HepG2 (cell line): ENCODE data around the gene MIOS. TPM values are rescaled to one million over a fixed set of nuclear protein-coding genes. Genes with fewer than 3 reads are reported as not detected.

ENCODE experiments used
- ATAC-seq: fragments of 200-7000 bp; cut with Tn5 transposase; 3 replicates; pipeline ENCODE4 v1.9.1; 2020; ENCODE audit warnings: mild to moderate bottlenecking, moderate library complexity
- BruUV-seq: library from RNA; stranded (reverse); fragments of 400-500 nt; replicated peaks from 2 replicates; lab custom pipeline; 2021; lab: Mats Ljungman, UMichigan
- CTCF ChIA-PET: fragments of 300-600 bp; formaldehyde crosslinking; extraction: SDS; loops from one replicate; lab custom pipeline; 2021; ENCODE audit warnings: low total read pairs, inconsistent platforms, low intra/inter-chr PET ratio; lab: Yijun Ruan, JAX
- POLR2A ChIA-PET: fragments of 350-600 bp; sonication (Branson Sonifier 250); formaldehyde crosslinking; loops from one replicate; lab custom pipeline; 2020; ENCODE audit warnings: antibody characterized with exemption, inconsistent platforms; lab: Yijun Ruan, JAX
- DNase-seq: peaks from one replicate; pipeline ENCODE4 v3.0.0-alpha.2; 2015; ENCODE audit warnings: low spot score
- FAIRE-seq: peaks from 3 replicates; lab custom pipeline; 2011; peaks lifted over from hg19 to GRCh38; lab: Jason Lieb, UNC
- H2AFZ ChIP-seq: one replicate; pipeline ENCODE4 v1.6.1; 2011; ENCODE audit warnings: low read length, inconsistent platforms
- H3K27ac ChIP-seq: fragments of 300-600 bp; 3 replicates; pipeline ENCODE4 v1.8.0; 2011; ENCODE audit warnings: mixed run types, mild to moderate bottlenecking, mixed read lengths, low read length, inconsistent platforms; ENCODE audit not compliant: insufficient read depth; ENCODE audit errors: extremely low read length
- H3K27me3 ChIP-seq, 2 experiments: fragments of 200-600 bp in 1 of 2; 2 replicates in 1 of 2; 3 replicates in 1 of 2; pipeline versions ENCODE4 v1.6.0 to v1.8.0; 2011; ENCODE audit warnings: low read length in 2 of 2, mild to moderate bottlenecking in 2 of 2, moderate library complexity in 2 of 2, inconsistent platforms in 1 of 2; ENCODE audit not compliant: insufficient read depth in 2 of 2, control insufficient read depth in 1 of 2
- H3K36me3 ChIP-seq, 2 experiments: fragments of 200-600 bp in 1 of 2; replicated peaks in 1 of 2; 2 replicates in 1 of 2; 3 replicates in 1 of 2; pipeline versions ENCODE4 v1.5.1 to v1.8.0; 2011; ENCODE audit warnings: low read length in 2 of 2, inconsistent platforms in 1 of 2; ENCODE audit not compliant: insufficient read depth in 2 of 2, control insufficient read depth in 1 of 2
- H3K4me1 ChIP-seq: 2 replicates; pipeline ENCODE4 v1.5.1; 2012; ENCODE audit warnings: low read length, inconsistent platforms; ENCODE audit not compliant: insufficient read depth
- H3K4me2 ChIP-seq: 2 replicates; pipeline ENCODE4 v1.6.0; 2011; ENCODE audit warnings: low read depth, low read length, inconsistent platforms
- H3K4me3 ChIP-seq, 3 experiments: fragments of 200-600 bp in 1 of 3; sonication (generic), shearing (Covaris generic) in 1 of 3; replicated peaks in 1 of 3; 2 replicates each; pipeline ENCODE4 v1.5.1; 2011 to 2016; ENCODE audit warnings: low read length in 3 of 3, inconsistent platforms in 2 of 3, low read depth in 2 of 3, mild to moderate bottlenecking in 2 of 3, control low read depth in 1 of 3, mixed read lengths in 1 of 3; ENCODE audit not compliant: insufficient read depth in 1 of 3
- H3K79me2 ChIP-seq: one replicate; pipeline ENCODE4 v1.6.1; 2011; ENCODE audit warnings: low read length, inconsistent platforms; ENCODE audit not compliant: insufficient read depth
- H3K9ac ChIP-seq: 2 replicates; pipeline ENCODE4 v1.6.0; 2011; ENCODE audit warnings: mild to moderate bottlenecking, low read depth, low read length, inconsistent platforms; ENCODE audit not compliant: insufficient read depth
- H3K9me3 ChIP-seq: 2 replicates; pipeline ENCODE4 v1.5.1; 2012; ENCODE audit warnings: mild to moderate bottlenecking, low read length
- H4K20me1 ChIP-seq: 2 replicates; pipeline ENCODE4 v1.6.0; 2011; ENCODE audit warnings: inconsistent platforms, mild to moderate bottlenecking, low read length, moderate library complexity; ENCODE audit not compliant: insufficient read depth
- CEBPB ChIP-seq: IDR thresholded peaks from 2 replicates; pipeline ENCODE4 v1.6.1; 2011; ENCODE audit warnings: low read depth, low read length, improper control_type of control experiment, borderline replicate concordance
- E2F2 ChIP-seq: sonication (generic); formaldehyde crosslinking; IDR thresholded peaks from 2 replicates; pipeline ENCODE4 v1.4.0; 2020; ENCODE audit warnings: missing genetic modification reagents, borderline replicate concordance
- HNRNPUL1 ChIP-seq: fragments of 200-400 bp; formaldehyde crosslinking; IDR thresholded peaks from 2 replicates; pipeline ENCODE4 v1.6.1; 2017; ENCODE audit warnings: low read depth, mild to moderate bottlenecking, low read length, moderate library complexity
- MAFG ChIP-seq: sonication (generic); formaldehyde crosslinking; IDR thresholded peaks from 2 replicates; pipeline ENCODE4 v1.5.1; 2020; ENCODE audit warnings: mild to moderate bottlenecking, missing genetic modification reagents
- PRPF4 ChIP-seq: fragments of 200-400 bp; formaldehyde crosslinking; IDR thresholded peaks from 2 replicates; pipeline ENCODE4 v1.6.1; 2016; ENCODE audit warnings: low read length, low read depth; ENCODE audit not compliant: poor library complexity, severe bottlenecking
- SMARCC2 ChIP-seq: fragments of 450-650 bp; IDR thresholded peaks from 2 replicates; pipeline ENCODE4 v1.6.1; 2017; ENCODE audit warnings: antibody characterized with exemption, mild to moderate bottlenecking
- TBP ChIP-seq: sonication (generic); formaldehyde crosslinking; IDR thresholded peaks from 2 replicates; pipeline ENCODE4 v1.5.0; 2020; ENCODE audit warnings: missing genetic modification reagents
- TCF7 ChIP-seq: sonication (generic); IDR thresholded peaks from 2 replicates; pipeline ENCODE4 v1.6.1; 2016; ENCODE audit warnings: antibody characterized with exemption, low read depth
- ZFP37 ChIP-seq: sonication (generic); formaldehyde crosslinking; IDR thresholded peaks from 2 replicates; pipeline ENCODE4 v1.4.0; 2020; ENCODE audit warnings: missing genetic modification reagents, borderline replicate concordance
- ZNF101 ChIP-seq: sonication (generic); formaldehyde crosslinking; IDR thresholded peaks from 2 replicates; pipeline ENCODE4 v1.4.0; 2020; ENCODE audit warnings: mild to moderate bottlenecking, low read depth, missing genetic modification reagents, borderline replicate concordance
- ZNF18 ChIP-seq: sonication (generic); formaldehyde crosslinking; IDR thresholded peaks from 2 replicates; pipeline ENCODE4 v1.8.0; 2022; ENCODE audit warnings: mild to moderate bottlenecking, missing genetic modification reagents; ENCODE audit not compliant: insufficient replicate concordance
- ZNF24 ChIP-seq: fragments of 450-650 bp; IDR thresholded peaks from 2 replicates; pipeline ENCODE4 v1.6.1; 2017; ENCODE audit warnings: antibody characterized with exemption, mild to moderate bottlenecking
- ZNF614 ChIP-seq: IDR thresholded peaks from 2 replicates; pipeline ENCODE4 v1.6.1; 2018; ENCODE audit warnings: missing biosample characterization, missing genetic modification reagents, inconsistent platforms, borderline replicate concordance
- ZNF883 ChIP-seq: sonication (generic); formaldehyde crosslinking; IDR thresholded peaks from 2 replicates; pipeline ENCODE4 v1.5.1; 2020; ENCODE audit warnings: mild to moderate bottlenecking, missing genetic modification reagents; ENCODE audit errors: not compliant biosample characterization
- WGBS: methylation state at CpG from one replicate; pipeline ENCODE4 v1.1.6; 2017; ENCODE audit warnings: low lambda C conversion rate; 5-methylcytosine and 5-hydroxymethylcytosine counted together
- in situ Hi-C: cut with HindIII; loops from 2 replicates; pipeline ENCODE4 v1.10.0; 2017; ENCODE audit warnings: low pct_unique_long_range_greater_than_20kb; ENCODE audit not compliant: extremely low pct_ligation_motif_present
- intact Hi-C: fragments of 100-400 bp; cut with micrococcal nuclease; formaldehyde crosslinking; loops from one replicate; pipeline ENCODE4 v1.10.0; 2022; ENCODE audit not compliant: unreplicated experiment
- polyA plus RNA-seq, 8 experiments: library from polyadenylated mRNA; depleted of rRNA in 3 of 8; stranded (reverse) in 7 of 8; unstranded in 1 of 8; fragments of >200 nt; fragmentation: Illumina TruSeq in 4 of 8; extraction: Trizol in 4 of 8; gene quantifications; 2 replicates each; pipeline versions ENCODE4 v1.2.1 to v1.2.3, GENCODE V29; 2011 to 2016; ENCODE audit warnings: low read depth in 4 of 8, missing spikeins in 1 of 8, mixed read lengths in 1 of 8; ENCODE audit not compliant: insufficient read depth in 1 of 8
- total RNA-seq, 5 experiments: library from RNA; depleted of rRNA; stranded (reverse); fragments of >200 nt; fragmentation: Illumina TruSeq; extraction: Trizol; gene quantifications; 2 replicates each; pipeline ENCODE4 v1.2.3, GENCODE V29; 2016; ENCODE audit warnings: low read depth in 1 of 5
- TF ChIP-seq, protein P1 (sequence below): sonication (generic); formaldehyde crosslinking; IDR thresholded peaks from 2 replicates; pipeline ENCODE4 v1.4.0; 2020; ENCODE audit warnings: missing genetic modification reagents
- TF ChIP-seq, protein P2 (sequence below): sonication (generic); formaldehyde crosslinking; IDR thresholded peaks from 2 replicates; pipeline ENCODE4 v1.8.1; 2023; ENCODE audit warnings: mild to moderate bottlenecking, missing genetic modification reagents, borderline replicate concordance
- TF ChIP-seq, protein P3 (sequence below): sonication (generic); formaldehyde crosslinking; IDR thresholded peaks from 2 replicates; pipeline ENCODE4 v1.4.0; 2020; ENCODE audit warnings: mild to moderate bottlenecking, missing genetic modification reagents

Gene MIOS
- total and polyA plus RNA-seq, 2 of the 13 experiments (the other 11 are each of a cell fraction or from before 2014, with no cell fraction given): 15.2 to 33.5 TPM

DNA sequence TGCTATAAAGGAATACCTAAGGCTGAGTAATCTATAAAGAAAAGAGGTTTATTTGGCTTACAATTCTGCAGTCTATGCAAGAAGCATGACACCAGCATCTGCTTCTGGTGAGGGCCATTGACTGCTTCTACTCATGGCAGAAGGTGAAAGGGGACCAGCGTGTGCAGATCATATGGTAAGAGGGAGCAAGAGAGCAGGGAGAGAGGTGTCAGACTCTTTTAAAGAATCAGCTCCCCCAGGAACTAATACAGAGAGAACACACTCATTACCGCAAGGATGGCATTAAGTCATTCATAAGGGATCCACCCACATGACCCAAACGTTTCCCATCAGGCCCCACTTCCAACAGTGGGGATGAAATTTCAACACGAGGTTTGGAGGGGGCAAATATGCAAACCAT is 27.5 kb upstream of the MIOS start (continued):
- TF ChIP-seq E2F2 (CRISPR knock-in tag) (no peak), TCF7 (no peak), CEBPB (no peak), MAFG (CRISPR knock-in tag) (no peak), SMARCC2 (no peak), ZNF883 (CRISPR knock-in tag) (no peak), PRPF4 (no peak)

DNA sequence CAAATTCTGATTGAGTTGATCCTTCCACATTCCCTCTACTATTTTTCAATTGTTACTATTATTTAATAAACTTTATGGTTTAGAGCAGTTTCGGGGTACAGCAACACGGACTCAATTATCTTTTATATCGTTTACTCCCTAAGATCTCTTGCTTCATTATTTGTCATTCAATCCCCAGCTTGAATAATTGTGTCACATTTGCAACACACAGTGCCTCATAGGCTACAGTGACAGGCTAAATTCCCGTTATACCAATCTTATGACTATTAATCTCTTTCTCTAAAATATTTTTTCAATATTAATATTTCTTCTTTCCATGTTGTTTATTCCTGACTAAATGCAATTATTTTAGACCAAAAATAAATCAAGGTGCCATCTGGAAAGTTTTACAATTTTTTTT is 27.0 kb upstream of the MIOS start:
- Histone ChIP-seq H3K9ac (no peak overlapping the region), H3K27ac (no peak overlapping the region), H3K9me3 (no peaks in the 10 kb centered on the region), H3K4me2 (no peak overlapping the region), H3K27me3 (no peaks in the 10 kb centered on the region), H3K79me2 (no peaks in the 10 kb centered on the region), H3K36me3 (no peaks in the 10 kb centered on the region), H3K4me1 (peaks cover 15% of the 10 kb centered on the region), H2AFZ (no peak overlapping the region), H3K4me3 (no peak overlapping the region), H4K20me1 (no peaks in the 10 kb centered on the region)
- POLR2A ChIA-PET: no interaction called here
- in situ Hi-C loops (loop anchor here (5.0 kb wide), 1 partner anchor 112 kb away; no protein-coding TSS in a partner anchor), intact Hi-C loops (loop anchor here (1.0 to 10.0 kb wide), 4 partner anchors 115 to 575 kb away; partner anchors contain the start of gene C1GALT1)
- FAIRE-seq (no peak), ATAC-seq (no peak), DNase-seq (no peak)
- WGBS: 12% methylated on average over 4 of the region's 4 CpGs
- BruUV-seq: no TSS peak
- CTCF ChIA-PET: interaction anchor here (4.1 kb wide), 1 partner anchor 115 kb away, joined by 37 read pairs; no protein-coding TSS in a partner anchor
- TF ChIP-seq ZNF101: no peak
- TF ChIP-seq, protein P1, sequence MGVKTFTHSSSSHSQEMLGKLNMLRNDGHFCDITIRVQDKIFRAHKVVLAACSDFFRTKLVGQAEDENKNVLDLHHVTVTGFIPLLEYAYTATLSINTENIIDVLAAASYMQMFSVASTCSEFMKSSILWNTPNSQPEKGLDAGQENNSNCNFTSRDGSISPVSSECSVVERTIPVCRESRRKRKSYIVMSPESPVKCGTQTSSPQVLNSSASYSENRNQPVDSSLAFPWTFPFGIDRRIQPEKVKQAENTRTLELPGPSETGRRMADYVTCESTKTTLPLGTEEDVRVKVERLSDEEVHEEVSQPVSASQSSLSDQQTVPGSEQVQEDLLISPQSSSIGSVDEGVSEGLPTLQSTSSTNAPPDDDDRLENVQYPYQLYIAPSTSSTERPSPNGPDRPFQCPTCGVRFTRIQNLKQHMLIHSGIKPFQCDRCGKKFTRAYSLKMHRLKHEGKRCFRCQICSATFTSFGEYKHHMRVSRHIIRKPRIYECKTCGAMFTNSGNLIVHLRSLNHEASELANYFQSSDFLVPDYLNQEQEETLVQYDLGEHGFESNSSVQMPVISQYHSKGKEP (CRISPR knock-in tag): no peak
- TF ChIP-seq, protein P2, sequence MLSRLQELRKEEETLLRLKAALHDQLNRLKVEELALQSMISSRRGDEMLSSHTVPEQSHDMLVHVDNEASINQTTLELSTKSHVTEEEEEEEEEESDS (CRISPR knock-in tag): no peak
- TF ChIP-seq ZFP37 (CRISPR knock-in tag): no peak
- TF ChIP-seq ZNF614 (CRISPR knock-in tag): no peak
- no peak for TF ChIP-seq ZNF18
- no peak for TF ChIP-seq HNRNPUL1
- TF ChIP-seq, protein P3, sequence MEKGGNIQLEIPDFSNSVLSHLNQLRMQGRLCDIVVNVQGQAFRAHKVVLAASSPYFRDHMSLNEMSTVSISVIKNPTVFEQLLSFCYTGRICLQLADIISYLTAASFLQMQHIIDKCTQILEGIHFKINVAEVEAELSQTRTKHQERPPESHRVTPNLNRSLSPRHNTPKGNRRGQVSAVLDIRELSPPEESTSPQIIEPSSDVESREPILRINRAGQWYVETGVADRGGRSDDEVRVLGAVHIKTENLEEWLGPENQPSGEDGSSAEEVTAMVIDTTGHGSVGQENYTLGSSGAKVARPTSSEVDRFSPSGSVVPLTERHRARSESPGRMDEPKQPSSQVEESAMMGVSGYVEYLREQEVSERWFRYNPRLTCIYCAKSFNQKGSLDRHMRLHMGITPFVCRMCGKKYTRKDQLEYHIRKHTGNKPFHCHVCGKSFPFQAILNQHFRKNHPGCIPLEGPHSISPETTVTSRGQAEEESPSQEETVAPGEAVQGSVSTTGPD (CRISPR knock-in tag): no peak
- TF ChIP-seq TBP (CRISPR knock-in tag): no peak
- no peak for TF ChIP-seq ZNF24
